ENCODE measurements around the gene TRAPPC10. TPM values are rescaled to one million over a fixed set of nuclear protein-coding genes. Genes with fewer than 3 reads are reported as not detected.

Gene TRAPPC10
- total and polyA plus RNA-seq, 9 of the 15 experiments (the other 6 are each of a cell fraction or from before 2014, with no cell fraction given) = 1.1 to 33.8 (median 24.3) TPM

DNA sequence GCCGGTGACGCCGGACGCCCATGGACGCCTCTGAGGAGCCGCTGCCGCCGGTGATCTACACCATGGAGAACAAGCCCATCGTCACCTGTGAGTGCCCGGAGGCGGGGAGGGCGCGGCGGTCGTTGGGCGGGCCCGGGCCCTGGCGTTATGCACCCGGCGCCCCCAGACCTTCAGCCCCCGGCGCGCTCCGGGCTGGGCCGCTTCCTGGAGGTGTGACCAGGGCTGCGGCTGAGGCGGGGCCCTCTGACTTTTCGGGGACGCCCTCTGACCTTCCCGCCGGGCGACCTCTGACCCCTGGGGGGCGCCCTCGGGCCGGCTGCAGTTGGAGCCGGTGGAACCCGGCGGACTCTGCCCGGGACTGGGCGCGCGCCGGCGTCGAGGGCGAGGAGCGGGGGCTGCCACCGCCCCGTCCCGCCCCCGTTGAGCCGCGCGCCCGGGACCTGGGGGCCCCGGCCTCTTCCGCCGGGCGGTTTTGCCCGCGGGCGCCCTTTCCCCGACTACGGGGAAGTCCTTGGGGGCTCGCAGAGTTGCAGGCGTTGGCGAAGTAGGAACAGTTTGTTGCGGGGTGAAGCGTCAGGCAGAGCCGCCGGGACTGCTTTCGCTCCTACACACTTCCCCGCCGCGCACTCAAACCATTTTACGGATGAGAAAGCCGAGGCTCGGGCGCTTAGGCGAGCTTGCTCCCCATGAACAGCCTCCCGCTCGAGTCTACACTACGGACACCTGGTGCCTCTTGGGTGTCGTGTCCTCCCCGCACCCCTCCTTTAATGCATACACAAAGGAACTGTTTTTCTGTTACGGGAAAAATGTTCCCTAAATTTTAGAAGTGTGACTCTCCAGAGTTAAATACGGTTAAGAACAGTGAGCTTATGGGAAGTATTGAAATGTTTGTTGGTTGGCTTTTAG lies 618 bp downstream of the TRAPPC10 start (continued):
- TF ChIP-seq, protein P1, sequence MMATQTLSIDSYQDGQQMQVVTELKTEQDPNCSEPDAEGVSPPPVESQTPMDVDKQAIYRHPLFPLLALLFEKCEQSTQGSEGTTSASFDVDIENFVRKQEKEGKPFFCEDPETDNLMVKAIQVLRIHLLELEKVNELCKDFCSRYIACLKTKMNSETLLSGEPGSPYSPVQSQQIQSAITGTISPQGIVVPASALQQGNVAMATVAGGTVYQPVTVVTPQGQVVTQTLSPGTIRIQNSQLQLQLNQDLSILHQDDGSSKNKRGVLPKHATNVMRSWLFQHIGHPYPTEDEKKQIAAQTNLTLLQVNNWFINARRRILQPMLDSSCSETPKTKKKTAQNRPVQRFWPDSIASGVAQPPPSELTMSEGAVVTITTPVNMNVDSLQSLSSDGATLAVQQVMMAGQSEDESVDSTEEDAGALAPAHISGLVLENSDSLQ (IDR thresholded peaks at IDR 0.05) = no peak
- TF ChIP-seq ZNF551 (CRISPR knock-in tag; IDR thresholded peaks at IDR 0.05) (no peak), ZNF398 (CRISPR knock-in tag; IDR thresholded peaks at IDR 0.05) (no peak), ZBTB9 (CRISPR knock-in tag; IDR thresholded peaks at IDR 0.05) (0 out of 2 replicates have a peak, but pooled peaks have one; percentile 39), ZBED1 (IDR thresholded peaks at IDR 0.05) (no peak), HNRNPUL1 (IDR thresholded peaks at IDR 0.05; ENCODE audit: low read length) (no peak), SIX5 (IDR thresholded peaks at IDR 0.05; ENCODE audit: borderline replicate concordance in 1 of 2, insufficient read depth in 1 of 2, low read depth in 1 of 2, low read length in 2 of 2) (no peak), ZNF197 (CRISPR knock-in tag; IDR thresholded peaks at IDR 0.05; ENCODE audit: low read depth) (no peak)
- TF ChIP-seq, protein P2, sequence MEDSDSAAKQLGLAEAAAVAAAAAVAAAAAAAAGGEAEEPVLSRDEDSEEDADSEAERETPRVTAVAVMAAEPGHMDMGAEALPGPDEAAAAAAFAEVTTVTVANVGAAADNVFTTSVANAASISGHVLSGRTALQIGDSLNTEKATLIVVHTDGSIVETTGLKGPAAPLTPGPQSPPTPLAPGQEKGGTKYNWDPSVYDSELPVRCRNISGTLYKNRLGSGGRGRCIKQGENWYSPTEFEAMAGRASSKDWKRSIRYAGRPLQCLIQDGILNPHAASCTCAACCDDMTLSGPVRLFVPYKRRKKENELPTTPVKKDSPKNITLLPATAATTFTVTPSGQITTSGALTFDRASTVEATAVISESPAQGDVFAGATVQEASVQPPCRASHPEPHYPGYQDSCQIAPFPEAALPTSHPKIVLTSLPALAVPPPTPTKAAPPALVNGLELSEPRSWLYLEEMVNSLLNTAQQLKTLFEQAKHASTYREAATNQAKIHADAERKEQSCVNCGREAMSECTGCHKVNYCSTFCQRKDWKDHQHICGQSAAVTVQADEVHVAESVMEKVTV (CRISPR knock-in tag; IDR thresholded peaks at IDR 0.05) = no peak
- TF ChIP-seq, protein P3, sequence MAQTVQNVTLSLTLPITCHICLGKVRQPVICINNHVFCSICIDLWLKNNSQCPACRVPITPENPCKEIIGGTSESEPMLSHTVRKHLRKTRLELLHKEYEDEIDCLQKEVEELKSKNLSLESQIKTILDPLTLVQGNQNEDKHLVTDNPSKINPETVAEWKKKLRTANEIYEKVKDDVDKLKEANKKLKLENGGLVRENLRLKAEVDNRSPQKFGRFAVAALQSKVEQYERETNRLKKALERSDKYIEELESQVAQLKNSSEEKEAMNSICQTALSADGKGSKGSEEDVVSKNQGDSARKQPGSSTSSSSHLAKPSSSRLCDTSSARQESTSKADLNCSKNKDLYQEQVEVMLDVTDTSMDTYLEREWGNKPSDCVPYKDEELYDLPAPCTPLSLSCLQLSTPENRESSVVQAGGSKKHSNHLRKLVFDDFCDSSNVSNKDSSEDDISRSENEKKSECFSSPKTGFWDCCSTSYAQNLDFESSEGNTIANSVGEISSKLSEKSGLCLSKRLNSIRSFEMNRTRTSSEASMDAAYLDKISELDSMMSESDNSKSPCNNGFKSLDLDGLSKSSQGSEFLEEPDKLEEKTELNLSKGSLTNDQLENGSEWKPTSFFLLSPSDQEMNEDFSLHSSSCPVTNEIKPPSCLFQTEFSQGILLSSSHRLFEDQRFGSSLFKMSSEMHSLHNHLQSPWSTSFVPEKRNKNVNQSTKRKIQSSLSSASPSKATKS (CRISPR knock-in tag; IDR thresholded peaks at IDR 0.05) = no peak
- TF ChIP-seq, protein P4, sequence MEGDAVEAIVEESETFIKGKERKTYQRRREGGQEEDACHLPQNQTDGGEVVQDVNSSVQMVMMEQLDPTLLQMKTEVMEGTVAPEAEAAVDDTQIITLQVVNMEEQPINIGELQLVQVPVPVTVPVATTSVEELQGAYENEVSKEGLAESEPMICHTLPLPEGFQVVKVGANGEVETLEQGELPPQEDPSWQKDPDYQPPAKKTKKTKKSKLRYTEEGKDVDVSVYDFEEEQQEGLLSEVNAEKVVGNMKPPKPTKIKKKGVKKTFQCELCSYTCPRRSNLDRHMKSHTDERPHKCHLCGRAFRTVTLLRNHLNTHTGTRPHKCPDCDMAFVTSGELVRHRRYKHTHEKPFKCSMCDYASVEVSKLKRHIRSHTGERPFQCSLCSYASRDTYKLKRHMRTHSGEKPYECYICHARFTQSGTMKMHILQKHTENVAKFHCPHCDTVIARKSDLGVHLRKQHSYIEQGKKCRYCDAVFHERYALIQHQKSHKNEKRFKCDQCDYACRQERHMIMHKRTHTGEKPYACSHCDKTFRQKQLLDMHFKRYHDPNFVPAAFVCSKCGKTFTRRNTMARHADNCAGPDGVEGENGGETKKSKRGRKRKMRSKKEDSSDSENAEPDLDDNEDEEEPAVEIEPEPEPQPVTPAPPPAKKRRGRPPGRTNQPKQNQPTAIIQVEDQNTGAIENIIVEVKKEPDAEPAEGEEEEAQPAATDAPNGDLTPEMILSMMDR (IDR thresholded peaks at IDR 0.05 in 2 of 3, conservative IDR thresholded peaks at IDR 0.05 in 1 of 3; ENCODE audit: insufficient read depth in 2 of 3, low read depth in 1 of 3, low read length in 3 of 3) = peak; percentile 65 to 82 (median 72)
- TF ChIP-seq, protein P5, sequence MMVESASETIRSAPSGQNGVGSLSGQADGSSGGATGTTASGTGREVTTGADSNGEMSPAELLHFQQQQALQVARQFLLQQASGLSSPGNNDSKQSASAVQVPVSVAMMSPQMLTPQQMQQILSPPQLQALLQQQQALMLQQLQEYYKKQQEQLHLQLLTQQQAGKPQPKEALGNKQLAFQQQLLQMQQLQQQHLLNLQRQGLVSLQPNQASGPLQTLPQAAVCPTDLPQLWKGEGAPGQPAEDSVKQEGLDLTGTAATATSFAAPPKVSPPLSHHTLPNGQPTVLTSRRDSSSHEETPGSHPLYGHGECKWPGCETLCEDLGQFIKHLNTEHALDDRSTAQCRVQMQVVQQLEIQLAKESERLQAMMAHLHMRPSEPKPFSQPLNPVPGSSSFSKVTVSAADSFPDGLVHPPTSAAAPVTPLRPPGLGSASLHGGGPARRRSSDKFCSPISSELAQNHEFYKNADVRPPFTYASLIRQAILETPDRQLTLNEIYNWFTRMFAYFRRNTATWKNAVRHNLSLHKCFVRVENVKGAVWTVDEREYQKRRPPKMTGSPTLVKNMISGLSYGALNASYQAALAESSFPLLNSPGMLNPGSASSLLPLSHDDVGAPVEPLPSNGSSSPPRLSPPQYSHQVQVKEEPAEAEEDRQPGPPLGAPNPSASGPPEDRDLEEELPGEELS (CRISPR knock-in tag; IDR thresholded peaks at IDR 0.05; ENCODE audit: borderline replicate concordance) = 0 out of 2 replicates have a peak, but pooled peaks have one; percentile 59

Data from K562 (cell line).